Measurements from ENCODE around the gene HLA-DPA1.

The HLA-DPA1 gene

DNA sequence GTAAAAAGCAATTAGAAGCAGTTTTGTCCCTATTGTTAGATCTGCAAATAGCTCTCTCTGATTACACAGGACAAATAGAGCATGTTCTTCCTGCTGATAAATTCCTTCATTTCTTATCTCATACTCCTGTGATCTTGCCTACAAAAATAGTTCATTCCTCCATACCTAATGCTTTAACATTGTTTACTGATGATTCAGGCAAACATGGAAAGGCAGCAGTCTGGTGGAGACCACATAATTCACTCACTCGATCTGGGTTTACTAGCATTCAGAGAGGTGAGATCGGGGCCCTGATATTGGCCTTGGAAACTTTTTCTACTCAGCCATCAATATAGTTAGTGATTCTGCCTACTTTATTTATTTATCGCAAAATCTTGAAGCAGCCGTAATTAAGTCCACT lies 20.2 kb downstream of the HLA-DPA1 start:
- TF ChIP-seq, protein P1, sequence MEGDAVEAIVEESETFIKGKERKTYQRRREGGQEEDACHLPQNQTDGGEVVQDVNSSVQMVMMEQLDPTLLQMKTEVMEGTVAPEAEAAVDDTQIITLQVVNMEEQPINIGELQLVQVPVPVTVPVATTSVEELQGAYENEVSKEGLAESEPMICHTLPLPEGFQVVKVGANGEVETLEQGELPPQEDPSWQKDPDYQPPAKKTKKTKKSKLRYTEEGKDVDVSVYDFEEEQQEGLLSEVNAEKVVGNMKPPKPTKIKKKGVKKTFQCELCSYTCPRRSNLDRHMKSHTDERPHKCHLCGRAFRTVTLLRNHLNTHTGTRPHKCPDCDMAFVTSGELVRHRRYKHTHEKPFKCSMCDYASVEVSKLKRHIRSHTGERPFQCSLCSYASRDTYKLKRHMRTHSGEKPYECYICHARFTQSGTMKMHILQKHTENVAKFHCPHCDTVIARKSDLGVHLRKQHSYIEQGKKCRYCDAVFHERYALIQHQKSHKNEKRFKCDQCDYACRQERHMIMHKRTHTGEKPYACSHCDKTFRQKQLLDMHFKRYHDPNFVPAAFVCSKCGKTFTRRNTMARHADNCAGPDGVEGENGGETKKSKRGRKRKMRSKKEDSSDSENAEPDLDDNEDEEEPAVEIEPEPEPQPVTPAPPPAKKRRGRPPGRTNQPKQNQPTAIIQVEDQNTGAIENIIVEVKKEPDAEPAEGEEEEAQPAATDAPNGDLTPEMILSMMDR (IDR thresholded peaks at IDR 0.05; ENCODE audit: low read depth, low read length, missing control alignments) = no peak
- DNase-seq (ENCODE audit: low read depth) = no peak
- H3K4me3 ChIP-seq (ENCODE audit: low read depth, low read length) = no peak overlapping the region

GRCh38 chr6:33052627-33053026 lies 20.8 kb downstream of the HLA-DPA1 start:
- H3K4me3 ChIP-seq (ENCODE audit: low read depth, low read length) = no peak overlapping the region
- TF ChIP-seq, protein P1 (IDR thresholded peaks at IDR 0.05; ENCODE audit: low read depth, low read length, missing control alignments) = no peak
- no peak for DNase-seq (ENCODE audit: low read depth)

- DNase-seq (ENCODE audit: low read depth) = no peak
- TF ChIP-seq, protein P1 (IDR thresholded peaks at IDR 0.05; ENCODE audit: low read depth, low read length, missing control alignments) = no peak
- H3K4me3 ChIP-seq (ENCODE audit: low read depth, low read length) = no peak overlapping the region
Observed at GRCh38 chr6:33050014-33050810, 23.2 kb downstream of the HLA-DPA1 start.

- DNase-seq (ENCODE audit: low read depth) = no peak
- no peak overlapping the region for H3K4me3 ChIP-seq (ENCODE audit: low read depth, low read length)
- TF ChIP-seq, protein P1 (IDR thresholded peaks at IDR 0.05; ENCODE audit: low read depth, low read length, missing control alignments) = peak; percentile 72
Observed at GRCh38 chr6:33049323-33050013, 24.0 kb downstream of the HLA-DPA1 start.

GRCh38 chr6:33040157-33040556 lies 33.3 kb downstream of the HLA-DPA1 start:
- no peak for DNase-seq (ENCODE audit: low read depth)
- TF ChIP-seq, protein P1 (IDR thresholded peaks at IDR 0.05; ENCODE audit: low read depth, low read length, missing control alignments) = no peak
- no peak overlapping the region for H3K4me3 ChIP-seq (ENCODE audit: low read depth, low read length)

DNA sequence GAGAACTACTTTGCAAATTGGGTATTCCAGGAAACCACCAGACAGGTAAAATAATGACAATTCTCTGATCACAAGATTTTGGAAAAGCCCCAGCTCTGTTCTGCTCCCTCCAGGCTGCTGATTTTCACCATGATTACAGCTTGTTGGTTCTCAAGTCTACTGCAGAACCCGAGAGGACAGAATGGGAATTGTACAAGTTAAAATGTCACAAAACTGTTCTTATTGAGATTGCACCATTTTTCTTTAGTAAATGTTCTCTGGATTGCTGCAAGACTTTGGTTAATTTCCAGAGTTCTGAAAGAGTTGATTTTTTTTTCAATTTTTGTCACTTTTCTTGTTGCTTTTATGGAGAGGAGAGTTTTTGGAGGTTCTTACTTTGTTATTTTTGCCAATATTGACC lies 36.9 kb downstream of the HLA-DPA1 start:
- DNase-seq (ENCODE audit: low read depth) = no peak
- no peak overlapping the region for H3K4me3 ChIP-seq (ENCODE audit: low read depth, low read length)
- TF ChIP-seq, protein P1 (IDR thresholded peaks at IDR 0.05; ENCODE audit: low read depth, low read length, missing control alignments) = no peak
